Fibroblast of mammary gland (primary cell): ENCODE measurements around the gene LRRC8C.

Source experiments
- DNase-seq: peaks from one replicate; pipeline ENCODE4 v3.0.0-alpha.2; 2010; ENCODE audit warnings: low read depth
- H3K4me3 ChIP-seq: 2 replicates; pipeline ENCODE4 v1.5.1; 2011; ENCODE audit warnings: low read depth, mild to moderate bottlenecking, low read length, moderate library complexity; ENCODE audit not compliant: control insufficient read depth
- TF ChIP-seq, protein P1 (sequence below): conservative IDR thresholded peaks from 2 replicates; pipeline ENCODE4 v1.5.1; 2011; ENCODE audit warnings: low read depth, low read length, inconsistent platforms; ENCODE audit not compliant: control insufficient read depth, insufficient read depth

LRRC8C gene

DNA sequence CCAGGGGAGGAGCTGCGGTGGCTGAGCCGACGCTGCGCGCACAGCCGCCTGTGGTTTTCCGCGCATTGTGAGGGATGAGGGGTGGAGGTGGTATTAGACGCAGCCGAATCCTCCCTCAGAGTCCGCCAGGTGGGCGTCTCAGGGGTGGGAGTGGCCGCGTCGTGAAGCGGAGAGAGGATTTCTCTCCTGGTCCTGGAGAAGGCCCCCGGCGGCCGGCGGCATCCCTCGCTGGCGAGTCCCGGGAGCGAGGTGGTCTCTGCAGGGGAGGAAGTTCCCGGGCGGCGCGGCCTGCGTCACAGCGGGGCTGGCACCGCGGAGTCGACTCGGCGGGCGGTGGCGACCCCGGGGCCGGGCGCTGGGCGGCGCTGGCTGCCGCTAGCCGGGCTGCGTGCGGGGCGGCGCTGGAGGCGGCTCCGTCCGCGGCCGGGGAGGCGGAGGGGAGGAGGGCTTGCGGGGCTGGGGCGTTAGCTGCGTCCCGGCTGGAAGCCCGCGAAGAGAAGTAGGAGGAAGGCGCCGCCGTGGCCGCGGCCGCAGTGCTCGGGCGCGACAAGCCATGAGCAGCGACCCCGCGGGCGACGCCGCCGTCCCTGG is at the start of gene LRRC8C:
TSS of gene LRRC8C (plus strand) at position 464 of the 591 bp plus-strand sequence. CDS start 53,354 bp downstream, outside the sequence.
- TF ChIP-seq, protein P1, sequence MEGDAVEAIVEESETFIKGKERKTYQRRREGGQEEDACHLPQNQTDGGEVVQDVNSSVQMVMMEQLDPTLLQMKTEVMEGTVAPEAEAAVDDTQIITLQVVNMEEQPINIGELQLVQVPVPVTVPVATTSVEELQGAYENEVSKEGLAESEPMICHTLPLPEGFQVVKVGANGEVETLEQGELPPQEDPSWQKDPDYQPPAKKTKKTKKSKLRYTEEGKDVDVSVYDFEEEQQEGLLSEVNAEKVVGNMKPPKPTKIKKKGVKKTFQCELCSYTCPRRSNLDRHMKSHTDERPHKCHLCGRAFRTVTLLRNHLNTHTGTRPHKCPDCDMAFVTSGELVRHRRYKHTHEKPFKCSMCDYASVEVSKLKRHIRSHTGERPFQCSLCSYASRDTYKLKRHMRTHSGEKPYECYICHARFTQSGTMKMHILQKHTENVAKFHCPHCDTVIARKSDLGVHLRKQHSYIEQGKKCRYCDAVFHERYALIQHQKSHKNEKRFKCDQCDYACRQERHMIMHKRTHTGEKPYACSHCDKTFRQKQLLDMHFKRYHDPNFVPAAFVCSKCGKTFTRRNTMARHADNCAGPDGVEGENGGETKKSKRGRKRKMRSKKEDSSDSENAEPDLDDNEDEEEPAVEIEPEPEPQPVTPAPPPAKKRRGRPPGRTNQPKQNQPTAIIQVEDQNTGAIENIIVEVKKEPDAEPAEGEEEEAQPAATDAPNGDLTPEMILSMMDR = no peak
- H3K4me3 ChIP-seq = peak within 1 kb of the TSS; percentile 85
- peak; percentile 59 for DNase-seq

DNA sequence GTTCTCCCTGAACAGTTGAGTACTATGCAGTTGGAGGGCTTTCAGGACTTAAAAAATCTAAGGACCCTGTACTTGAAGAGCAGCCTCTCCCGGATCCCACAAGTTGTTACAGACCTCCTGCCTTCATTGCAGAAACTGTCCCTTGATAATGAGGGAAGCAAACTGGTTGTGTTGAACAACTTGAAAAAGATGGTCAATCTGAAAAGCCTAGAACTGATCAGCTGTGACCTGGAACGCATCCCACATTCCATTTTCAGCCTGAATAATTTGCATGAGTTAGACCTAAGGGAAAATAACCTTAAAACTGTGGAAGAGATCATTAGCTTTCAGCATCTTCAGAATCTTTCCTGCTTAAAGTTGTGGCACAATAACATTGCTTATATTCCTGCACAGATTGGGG is 48.7 kb upstream of the LRRC8C start:
- no peak for DNase-seq
- TF ChIP-seq, protein P1 = no peak
- H3K4me3 ChIP-seq = no peak overlapping the region

DNA sequence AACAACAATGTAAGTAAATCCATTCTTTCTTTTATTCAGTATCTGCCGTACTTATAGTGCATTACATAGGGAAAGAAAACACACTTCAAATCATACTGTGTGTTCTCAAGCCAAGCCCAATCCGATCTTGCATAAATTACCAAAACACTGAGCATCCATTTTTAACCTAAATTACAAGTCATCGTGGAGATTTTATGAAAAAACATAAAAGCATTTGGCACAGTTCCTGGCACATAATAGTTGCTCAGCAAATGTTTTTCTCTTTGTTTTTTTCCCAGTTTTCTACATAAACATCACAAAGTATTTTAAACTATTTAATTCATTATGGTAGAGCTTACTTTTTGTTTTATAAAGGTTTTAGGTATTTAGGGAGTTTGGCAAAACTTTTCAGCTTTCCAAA is 48.1 kb upstream of the LRRC8C start:
- H3K4me3 ChIP-seq = no peak overlapping the region
- no peak for DNase-seq
- TF ChIP-seq, protein P1 = no peak

DNA sequence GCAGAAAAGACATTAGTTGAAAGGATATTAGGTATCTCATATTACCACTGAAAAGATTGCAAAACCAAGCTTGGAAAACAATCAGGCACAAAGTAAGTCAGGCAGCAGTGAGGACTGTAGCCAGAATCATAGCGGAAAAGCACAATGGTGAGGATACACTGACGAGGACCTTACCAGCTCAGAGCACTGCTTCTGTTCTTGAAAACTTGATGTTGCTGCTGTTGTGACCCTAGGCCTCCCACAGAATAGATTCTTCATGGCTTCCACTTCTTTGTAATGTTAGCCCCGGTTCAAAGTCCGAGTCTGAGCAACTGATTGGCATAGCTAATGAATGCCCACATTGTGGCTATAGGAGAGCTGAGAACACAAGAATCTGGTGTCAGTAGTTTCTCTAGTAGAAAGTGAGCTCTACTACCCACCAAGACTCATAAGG is 45.2 kb upstream of the LRRC8C start:
- DNase-seq = peak; percentile 34
- TF ChIP-seq, protein P1 = no peak
- H3K4me3 ChIP-seq = no peak overlapping the region

DNA sequence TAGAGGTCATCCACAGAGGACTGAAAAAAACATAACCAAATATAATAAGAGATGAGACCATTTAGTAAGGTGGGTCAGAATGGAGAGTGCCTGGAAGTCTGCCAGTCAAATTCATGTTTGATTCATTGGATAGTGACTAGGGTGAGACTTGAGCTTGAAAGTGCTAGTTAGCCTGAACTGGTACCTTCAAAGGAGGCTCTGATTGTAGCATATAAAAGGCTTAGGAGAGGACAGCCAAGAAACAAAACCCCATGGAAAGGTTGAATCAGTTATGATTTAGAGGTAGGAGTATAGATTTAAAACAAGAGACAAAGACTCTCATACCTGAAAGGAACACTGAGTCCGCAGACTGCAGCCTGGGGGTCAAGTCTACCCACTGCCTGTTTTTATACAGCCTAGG is 44.4 kb upstream of the LRRC8C start:
- TF ChIP-seq, protein P1 = no peak
- no peak for DNase-seq
- H3K4me3 ChIP-seq = no peak overlapping the region

DNA sequence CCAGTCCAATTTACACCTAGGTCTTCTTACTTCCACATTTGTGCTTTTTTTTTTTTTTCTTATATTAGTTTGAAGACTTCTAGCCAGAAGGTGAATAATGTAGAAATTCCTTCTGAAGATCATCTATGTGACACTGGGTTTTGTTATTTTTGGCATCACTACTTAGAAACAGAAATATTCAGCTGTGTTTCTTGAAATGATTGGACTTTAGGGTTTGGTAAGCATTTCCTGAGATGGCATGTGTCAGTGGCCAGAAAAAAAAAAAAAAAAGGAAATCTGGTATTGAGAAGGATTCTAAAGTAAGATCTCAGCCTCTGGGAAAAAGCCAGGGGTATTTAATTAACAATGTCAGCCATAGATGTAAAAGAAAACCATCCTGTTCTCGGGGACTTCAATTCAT is 43.4 kb upstream of the LRRC8C start:
- TF ChIP-seq, protein P1 = no peak
- no peak overlapping the region for H3K4me3 ChIP-seq
- peak; percentile 58 for DNase-seq
